GM21515 (cell line): ENCODE results near the gene PARM1.

Experiments
- ATAC-seq: cut with Tn5 transposase; IDR thresholded peaks from one replicate; pipeline ENCODE4 v1.9.1; 2021; ENCODE audit not compliant: unreplicated experiment

The PARM1 gene

DNA sequence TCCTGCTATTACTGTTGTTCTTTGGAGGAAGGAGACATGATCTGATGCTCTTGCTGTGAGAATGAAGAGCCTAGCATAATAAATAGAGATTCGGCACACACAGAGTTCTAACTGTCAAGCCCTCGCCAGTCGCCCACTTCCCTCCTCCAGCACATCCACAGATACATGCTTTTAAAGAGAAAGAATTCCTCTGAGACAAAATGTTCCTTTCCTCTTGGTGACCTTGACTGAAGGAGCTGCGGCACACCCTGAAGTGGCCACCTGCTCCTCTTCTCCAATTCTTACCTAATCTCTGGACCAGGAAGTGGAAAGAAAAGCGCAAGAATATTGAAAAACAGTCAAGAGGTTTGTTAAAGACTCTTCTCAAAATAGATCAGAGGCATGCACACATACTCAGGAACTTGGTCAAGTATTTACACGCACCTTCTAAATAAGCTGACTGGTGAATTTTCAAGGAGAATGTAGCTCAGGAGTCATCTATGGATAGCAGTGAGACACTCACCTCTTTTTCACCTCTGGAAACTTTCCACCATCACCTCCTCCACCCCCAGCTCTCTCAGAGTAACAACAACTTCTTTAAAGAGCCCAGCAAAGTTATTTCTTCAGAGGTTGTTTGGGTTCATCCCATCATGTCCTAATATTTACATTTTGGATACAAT is 95.4 kb downstream of the PARM1 start:
- no peak for ATAC-seq

DNA sequence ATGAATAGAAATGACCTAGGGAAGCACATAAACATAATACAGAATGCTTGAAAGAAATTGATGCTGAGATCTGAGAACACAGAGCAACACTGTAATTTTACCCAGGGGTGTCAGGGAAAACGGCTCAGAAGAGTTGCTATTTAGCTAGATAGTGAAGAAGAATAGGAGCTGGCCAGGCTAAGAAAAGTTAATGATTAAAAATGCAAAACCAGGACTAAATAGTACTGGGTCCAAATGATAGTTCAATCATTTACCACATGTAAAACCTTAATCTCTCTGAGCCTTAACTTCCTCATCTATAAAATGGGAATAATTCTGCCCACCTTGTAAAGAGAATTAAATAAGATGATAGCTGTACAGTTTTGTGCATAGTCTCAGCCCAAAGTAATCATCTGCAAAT is 97.1 kb downstream of the PARM1 start:
- no peak for ATAC-seq

DNA sequence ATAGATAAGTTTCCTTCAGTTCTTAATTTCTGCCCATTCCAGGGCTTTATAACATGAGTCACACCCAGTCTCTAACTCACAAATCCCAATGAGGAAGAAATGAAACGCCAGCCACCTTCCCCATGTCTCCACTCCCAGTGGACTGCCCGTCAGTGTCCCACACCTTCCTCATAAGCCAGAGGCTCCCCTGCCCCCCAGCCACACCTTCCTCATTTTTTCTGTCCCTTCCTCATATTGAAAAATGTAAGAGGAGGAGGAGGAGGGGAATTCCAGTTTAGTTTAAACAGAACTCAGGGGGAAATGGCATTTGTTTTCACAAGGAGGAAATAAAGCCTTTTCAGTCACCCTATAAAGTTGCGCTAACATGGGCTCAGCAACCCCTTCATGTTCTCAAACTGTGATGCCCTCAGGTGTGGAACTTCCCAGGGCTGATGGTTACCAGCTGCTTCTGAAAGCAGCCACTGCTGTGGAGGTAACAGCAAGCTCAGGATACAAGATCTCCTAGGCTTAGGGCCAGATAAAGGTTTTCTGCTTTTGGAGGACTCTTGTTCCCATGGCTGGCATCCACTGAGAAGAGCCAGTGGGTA is 97.8 kb downstream of the PARM1 start:
- ATAC-seq: no peak

DNA sequence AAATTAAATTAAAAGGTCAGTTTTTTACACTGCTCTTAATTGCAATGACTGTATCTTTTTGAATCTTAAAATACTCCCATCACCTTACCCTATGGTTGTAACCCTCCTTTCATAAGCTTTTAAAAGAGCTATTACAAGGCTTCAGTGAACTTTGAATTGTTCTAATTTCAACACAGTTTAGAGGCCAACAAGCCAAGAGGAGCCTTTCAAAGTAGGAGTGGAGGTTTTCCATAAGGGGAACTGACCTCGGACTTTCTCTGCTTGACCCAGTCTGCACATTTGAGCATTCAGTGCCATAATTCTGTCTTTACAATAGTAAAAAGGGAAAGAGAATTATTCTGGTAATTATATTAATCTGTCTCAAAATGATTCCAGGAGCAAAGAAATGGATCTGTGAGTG is 98.9 kb downstream of the PARM1 start:
- no peak for ATAC-seq

DNA sequence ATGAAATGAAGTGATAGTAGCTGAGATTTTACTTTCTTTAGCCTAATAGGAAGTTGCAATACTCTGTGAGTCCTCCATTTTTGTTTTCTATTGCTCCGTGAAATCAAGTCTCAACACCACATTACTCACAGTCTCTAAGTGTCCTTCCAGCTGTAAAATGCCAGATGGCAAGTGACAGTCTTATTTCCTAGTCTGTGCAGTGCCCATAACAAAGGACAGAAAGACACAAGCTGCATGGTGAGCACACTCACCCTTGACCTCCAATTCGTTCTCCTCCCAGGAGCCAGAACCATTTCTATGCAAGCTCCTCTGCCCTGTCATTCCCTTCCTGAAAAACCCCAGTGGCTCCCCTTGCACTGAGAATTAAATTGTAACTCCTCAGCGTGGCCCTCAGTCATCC is 101.6 kb downstream of the PARM1 start:
- ATAC-seq: no peak

DNA sequence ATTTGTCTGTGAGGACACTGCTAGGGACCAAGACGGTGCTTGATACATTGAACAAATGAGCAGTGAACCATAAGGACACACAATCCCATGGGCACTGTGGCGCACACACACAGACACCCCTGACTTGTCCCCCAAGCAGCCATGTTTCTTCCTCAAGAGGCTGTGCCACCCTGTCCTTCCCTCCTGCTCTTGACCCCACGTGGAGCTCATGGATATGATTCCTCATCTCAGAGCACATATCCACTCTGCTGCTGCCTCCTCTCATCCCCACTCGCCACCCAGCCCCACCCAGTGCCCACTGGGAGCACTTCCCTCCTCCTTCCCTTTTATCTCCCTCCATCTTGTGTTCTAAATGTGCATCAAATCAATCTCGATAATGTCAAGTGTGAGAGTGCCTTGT is 102.4 kb downstream of the PARM1 start:
- no peak for ATAC-seq

DNA sequence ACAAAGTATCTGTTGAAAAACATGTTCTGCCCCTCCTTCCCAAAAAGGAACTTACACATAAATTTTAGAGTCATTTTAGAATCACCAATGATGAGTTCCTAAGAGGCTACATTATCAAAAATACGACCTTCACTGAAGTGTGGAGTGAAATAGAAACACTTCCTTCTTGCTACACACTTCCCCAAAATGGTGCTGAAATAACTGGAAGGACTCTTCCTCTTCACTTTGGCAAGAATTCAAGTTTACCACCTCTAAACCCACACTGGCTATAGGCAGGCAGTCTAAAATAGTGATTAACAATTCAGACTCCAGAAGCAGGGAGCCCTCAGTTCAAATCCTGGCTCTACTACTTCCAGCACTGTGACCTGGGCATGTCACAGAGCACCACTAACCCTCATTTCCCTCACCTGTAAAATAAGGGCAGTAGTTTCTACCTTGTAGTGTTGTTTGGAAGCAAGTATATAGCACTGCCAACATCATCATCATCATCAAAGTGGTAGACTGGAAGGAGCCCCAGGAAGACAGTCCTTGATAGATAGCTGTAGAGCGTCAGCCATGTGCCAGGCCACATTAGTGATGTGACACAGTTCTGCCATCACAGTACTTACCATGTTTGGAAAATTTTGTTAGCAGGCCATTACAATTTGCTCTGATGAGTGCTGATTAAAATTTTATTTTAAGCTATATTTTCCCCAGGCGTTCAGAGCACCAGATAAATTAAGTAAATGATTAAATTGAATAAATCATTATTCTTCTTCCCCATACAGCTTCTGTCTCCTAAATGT is 103.3 kb downstream of the PARM1 start:
- no peak for ATAC-seq

DNA sequence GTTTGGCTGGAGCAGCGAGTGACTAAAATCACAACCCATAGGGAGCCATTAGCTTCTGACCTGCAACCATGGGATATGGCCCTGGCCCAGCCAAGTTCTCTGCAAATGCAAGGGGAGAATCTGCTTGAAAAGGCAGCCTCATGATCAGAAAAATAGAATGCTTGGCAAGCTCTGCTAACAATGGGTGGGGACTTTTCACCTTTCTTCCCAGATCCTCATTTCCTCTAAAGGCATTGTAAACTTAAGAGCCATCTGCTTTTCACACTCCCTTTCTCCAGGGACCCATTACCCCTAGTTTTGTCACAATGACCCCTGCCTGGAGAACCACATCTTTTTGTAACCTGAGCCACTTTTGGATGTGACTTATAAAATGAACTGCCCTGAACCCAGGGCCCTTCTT is 104.3 kb downstream of the PARM1 start:
- no peak for ATAC-seq

DNA sequence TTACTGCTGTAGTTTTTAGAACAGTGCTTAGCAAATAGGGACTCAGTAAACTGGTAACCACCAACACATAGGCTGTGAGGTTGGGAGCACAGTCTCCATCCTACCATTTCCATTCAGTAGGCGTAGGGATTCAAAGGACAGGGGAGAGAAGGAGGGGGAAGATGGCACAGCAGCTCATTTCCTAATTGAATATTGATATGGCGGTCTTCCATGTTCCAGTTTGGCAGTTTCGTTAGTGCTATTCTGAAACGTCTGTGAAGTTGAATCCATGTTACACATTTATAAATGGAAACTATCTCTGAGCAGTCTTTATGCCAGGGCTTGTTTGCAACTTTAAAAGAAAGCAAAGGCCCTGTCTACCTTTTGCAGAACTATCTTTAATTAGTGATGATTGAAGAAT is 105.5 kb downstream of the PARM1 start:
- no peak for ATAC-seq

DNA sequence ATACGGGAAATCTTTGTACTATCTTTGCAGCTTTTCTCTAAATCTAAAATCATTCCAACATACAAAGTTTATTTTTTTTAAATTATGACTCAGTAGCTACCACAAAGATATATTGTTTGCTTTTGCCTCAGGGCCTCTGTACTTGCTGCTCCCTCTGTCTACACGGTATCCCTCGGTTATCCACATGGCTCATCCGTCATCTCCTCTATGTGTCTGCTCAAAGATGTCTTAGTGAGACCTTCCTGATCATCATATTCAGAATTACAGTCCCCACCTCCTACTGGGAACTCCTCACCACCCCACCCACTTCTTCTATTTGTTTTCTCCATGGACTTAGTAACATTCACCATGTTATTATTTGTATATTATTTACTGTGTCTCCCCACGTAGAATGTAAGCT is 107.8 kb downstream of the PARM1 start:
- no peak for ATAC-seq

DNA sequence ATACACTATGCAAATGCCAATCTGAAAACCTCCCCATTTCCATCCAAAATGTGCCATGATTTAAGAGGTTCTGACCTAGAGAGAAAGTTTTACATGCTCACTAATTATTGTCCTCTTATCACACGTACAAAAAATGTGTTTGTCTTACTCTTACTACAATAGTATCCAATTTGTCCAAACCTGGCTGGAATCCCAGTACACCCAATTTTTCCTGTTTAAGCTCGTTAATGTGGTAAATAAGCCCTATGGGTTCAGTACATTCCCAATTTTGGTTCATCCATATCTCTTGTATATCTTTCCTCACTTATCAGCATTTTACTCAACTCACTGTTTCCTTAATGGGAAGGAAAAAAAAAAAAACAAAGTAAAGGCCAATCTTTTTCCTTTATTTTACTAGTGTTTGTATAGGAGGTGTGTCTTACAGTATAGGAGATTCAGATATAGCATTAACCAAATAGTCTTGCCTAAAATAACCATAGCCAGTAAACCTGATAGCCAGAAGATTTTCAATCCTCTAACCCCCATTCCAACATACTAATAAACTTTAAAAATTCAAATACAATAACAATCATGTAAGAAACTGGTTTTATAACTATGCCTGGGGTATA is 109.8 kb downstream of the PARM1 start:
- ATAC-seq: no peak

DNA sequence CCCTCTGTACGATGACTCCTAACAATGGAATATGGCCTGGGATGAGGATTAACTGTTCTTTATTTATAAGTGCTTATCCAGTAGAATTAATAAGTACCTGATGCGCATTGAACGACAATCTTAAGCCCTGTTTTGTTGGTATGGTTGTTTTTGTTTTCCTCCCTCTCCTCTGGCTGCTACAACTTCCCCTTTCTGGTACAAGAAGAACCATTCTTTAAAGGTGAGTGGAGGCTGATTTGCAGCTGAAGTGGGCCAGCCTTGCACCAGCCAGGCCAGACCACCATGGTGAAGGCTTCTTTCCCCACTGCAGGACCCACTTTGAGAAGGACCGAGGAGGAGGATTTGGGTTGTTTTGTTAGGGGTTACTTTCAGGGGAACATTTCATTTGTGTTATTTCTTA is 113.3 kb downstream of the PARM1 start:
- ATAC-seq: no peak

DNA sequence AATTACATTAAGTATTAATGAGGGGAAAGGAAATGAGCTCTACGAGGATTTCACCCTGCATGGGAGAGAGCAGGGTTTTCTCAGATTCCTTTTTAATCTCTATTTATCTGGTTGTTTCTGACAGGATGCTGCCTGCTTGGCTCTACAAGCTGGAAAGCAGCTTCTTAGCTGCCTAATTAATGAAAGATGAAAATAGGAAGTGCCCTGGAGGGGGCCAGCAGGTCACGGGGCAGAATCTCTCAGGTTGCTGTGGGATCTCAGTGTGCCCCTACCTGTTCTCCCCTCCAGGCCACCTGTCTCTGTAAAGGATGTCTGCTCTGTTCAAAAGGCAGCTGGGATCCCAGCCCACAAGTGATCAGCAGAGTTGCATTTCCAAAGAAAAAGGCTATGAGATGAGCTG is 113.7 kb downstream of the PARM1 start:
- ATAC-seq: no peak

DNA sequence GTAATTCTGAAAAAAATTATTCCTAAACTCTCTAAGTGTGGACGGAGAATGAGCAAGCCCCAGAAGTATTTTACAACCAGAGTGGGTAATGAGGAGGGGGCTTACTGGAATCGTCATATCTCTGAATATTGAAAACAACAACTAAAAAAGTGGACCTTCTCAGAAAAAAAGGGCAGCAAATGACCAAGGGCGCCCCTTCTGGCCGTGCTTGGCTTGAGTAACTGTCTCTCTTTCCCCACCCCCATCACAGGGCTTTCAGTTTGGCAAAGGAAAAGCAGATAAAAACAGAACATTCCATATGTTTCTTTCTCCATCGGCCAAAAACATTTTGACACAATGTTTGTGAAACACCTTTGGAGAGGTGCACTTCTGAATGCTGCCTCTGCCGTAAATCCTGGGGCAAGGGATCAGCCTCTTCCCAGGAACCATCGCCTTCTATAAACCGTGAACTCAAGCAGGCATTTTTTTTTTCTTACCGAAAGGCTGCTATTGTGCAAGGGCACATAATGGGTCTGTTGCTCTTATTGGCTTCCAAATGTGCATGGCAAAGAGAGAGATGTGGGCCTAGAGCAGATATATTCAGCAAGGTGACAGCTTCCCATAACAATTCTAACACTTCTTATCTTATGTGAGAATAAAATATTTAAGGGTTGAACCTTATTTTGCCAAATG is 115.4 kb downstream of the PARM1 start:
- ATAC-seq: no peak

DNA sequence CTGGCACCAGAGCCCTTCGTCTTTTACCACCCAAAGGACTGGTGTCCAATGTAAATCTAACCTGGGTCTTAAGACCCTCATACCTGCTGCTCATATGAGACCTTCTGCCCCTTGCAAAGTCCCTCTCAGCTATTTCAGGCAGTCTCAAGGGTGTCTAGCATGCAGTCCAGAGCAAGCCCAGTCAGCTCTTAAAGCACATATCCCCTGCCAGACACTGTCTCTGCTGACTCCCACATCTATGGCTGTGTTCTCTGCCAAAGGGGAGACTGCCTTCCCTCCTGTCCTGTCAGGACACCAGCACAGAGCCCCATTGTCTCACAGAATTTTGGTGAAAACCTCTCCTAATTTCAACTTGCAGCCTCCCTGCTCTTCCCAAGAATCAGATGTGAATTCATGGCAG is 118.5 kb downstream of the PARM1 start:
- ATAC-seq: no peak

DNA sequence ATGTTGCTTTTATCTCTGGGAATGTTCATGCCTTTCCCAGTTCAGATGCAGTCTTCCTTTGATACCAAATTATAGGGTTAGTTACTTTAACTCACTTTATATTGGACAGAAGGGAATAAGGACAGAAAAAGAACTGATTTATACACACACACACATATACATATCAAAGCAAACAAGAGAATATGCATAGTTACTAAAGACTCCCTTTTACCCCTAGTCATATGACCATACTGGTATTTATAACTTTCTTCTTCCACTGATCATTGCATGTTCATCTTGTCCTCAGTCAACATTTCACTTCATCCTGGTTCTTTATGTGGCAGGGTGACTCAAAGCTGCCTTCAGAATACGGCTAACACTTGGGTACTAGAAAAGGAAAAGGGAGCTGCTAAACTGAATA is 120.4 kb downstream of the PARM1 start:
- no peak for ATAC-seq

DNA sequence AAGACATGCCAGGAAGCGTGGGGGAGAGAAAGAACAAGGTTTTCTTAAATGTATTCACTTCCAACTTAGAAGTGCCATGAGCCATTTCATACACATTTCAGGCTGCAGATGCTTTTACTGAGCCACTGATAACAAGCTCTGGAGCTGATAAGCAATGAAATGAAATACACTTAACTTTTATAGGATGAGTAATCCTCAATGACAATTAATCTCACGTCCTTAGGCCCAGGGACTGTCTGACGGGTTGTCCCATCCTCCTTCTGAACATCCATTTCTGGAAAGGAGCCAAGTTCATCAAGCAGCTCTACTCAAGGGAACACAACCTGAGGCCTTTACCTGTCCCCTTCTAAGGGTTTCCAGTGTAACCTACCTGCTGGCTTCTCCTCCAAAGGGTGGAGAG is 121.2 kb downstream of the PARM1 start:
- ATAC-seq: no peak

DNA sequence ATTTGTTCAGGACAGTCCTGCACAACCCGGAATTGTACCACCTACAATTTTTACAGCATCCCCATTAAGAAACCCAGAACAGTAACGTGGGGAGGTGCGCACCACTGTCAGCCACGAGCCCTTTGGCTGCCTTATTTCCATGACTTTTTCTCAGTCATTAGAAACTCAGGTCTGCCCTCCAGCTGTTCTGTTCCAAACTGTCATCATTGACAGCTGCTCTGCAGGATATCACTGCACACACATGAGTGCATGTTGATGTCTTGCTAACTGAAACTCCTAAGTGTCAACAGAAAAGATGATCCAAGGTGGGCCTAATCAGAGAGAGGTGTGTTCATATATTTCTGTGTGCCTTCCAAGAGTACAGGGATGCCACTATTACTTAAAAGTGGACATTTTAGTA is 123.4 kb downstream of the PARM1 start:
- no peak for ATAC-seq

DNA sequence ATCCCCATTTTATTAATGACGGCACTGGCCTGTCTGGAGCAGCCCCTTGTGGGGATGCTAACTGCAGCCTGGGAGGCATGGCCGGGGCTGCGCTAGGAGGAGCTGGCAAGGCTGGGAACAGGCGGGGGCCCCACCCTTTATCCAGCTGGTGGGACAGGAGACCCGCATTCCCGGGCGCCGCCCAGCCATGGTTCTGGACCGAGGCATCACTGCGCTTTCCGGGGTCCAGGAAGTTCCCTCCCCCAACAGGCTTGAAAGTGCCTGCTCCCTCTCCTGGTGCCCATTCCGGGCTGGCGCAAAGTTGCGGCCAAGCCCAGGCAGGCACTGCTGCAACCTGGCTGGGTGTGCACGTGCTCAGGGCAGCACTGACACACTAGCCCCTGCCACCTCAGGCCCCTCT is 124.5 kb downstream of the PARM1 start:
- no peak for ATAC-seq

DNA sequence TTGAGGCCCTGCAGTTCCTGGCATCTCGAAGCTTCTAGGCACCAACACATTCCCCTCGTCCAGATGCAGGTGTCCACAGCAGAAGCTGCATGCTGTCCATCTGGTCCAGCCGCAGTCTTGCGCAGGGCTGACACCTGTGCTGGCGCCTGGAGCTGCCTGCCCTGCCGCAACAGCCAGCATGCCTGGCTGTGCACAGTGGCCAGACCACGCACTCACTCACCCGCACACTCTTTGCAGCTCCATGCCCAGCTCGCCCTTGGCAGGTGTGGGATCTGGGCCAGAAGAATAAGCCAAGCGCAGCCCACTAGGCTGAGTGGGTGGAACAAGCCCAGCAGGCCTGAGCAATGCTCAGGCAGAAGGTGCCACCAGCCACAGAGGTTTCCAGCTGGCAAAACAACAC is 125.6 kb downstream of the PARM1 start:
- no peak for ATAC-seq

DNA sequence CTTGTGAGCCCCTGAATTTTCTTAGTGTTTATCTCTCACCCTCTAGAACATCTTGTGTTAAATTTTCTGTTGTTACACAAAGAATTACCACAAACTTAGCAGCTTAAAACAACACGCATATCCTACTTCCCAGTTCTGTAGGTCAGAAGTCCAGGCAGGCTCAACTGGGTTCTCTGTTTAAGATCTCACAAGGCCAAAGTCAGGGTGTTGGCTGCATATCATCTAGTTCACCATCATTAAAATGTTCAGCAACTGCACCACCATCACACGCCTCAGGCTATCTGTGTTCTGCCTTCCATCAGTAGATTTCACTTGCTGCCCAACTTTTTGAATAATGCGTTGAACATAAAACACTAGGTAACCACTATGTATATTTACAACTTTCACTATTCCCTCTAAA is 130.5 kb downstream of the PARM1 start:
- ATAC-seq: no peak

DNA sequence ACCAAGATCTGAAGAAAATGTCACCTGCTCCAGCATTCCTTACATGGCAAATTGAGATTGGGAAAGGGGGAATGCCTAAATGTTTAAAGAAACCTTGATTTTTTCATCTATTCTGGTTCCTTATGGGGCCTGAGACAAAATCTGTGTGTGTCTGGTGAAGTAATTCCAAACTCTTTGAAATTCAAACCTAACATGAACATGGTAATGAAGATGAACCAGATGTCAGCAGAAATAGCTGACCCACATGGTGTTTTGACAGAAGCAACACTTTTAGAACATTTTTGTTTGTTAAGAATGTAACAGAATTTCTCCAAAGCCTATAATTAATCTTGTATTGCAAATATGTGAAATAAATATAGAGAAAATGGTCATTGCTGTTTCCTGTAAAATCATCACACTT is 133.0 kb downstream of the PARM1 start:
- no peak for ATAC-seq
